KMS-11 (cell line): ENCODE data around the gene OXCT2.
"Not testable (repeated sequence)": the region's sequence is repeated elsewhere in the genome, so short reads cannot be mapped to it uniquely, and the experiment has no call there.

Source experiments
- H2AFZ ChIP-seq: fragments of 200-600 bp; sonication (generic); 2 replicates; pipeline ENCODE4 v1.6.1; 2016; ENCODE audit warnings: antibody characterized with exemption, mixed run types, low read depth
- H3K27ac ChIP-seq: fragments of 200-600 bp; sonication (generic); 2 replicates; pipeline ENCODE4 v1.6.1; 2016; ENCODE audit warnings: mild to moderate bottlenecking, mixed run types
- H3K27me3 ChIP-seq: fragments of 200-600 bp; sonication (generic); 2 replicates; pipeline ENCODE4 v1.6.1; 2017; ENCODE audit warnings: mild to moderate bottlenecking, low read depth, mixed run types, moderate library complexity; ENCODE audit not compliant: insufficient read depth
- H3K36me3 ChIP-seq: fragments of 200-600 bp; sonication (generic); 2 replicates; pipeline ENCODE4 v1.6.1; 2017; ENCODE audit warnings: mild to moderate bottlenecking, mixed run types; ENCODE audit not compliant: insufficient read depth
- H3K4me1 ChIP-seq: fragments of 200-600 bp; sonication (generic); 2 replicates; pipeline ENCODE4 v1.6.1; 2016; ENCODE audit warnings: mild to moderate bottlenecking, low read depth, mixed run types; ENCODE audit not compliant: poor library complexity, severe bottlenecking
- H3K4me2 ChIP-seq: fragments of 200-600 bp; sonication (generic); 2 replicates; pipeline ENCODE4 v1.7.0; 2016; ENCODE audit warnings: mild to moderate bottlenecking, mixed run types
- H3K4me3 ChIP-seq: fragments of 200-600 bp; sonication (generic); IDR thresholded peaks from 2 replicates; pipeline ENCODE4 v1.6.1; 2017; ENCODE audit warnings: low read depth, low read length, mixed read lengths; ENCODE audit not compliant: insufficient read depth
- H3K79me2 ChIP-seq: fragments of 200-600 bp; sonication (generic); 2 replicates; pipeline ENCODE4 v1.6.1; 2016; ENCODE audit warnings: low read depth, mixed run types; ENCODE audit not compliant: insufficient read depth
- H3K9ac ChIP-seq: fragments of 200-600 bp; sonication (generic); 2 replicates; pipeline ENCODE4 v1.6.1; 2016; ENCODE audit warnings: mild to moderate bottlenecking, mixed run types
- H4K20me1 ChIP-seq: fragments of 200-600 bp; sonication (generic); 2 replicates; pipeline ENCODE4 v1.6.1; 2016; ENCODE audit warnings: mild to moderate bottlenecking, mixed run types; ENCODE audit not compliant: insufficient read depth
- CTCF ChIP-seq: fragments of 200-600 bp; sonication (generic); conservative IDR thresholded peaks from 2 replicates; pipeline ENCODE4 v1.6.1; 2017; ENCODE audit warnings: low read depth, mild to moderate bottlenecking, antibody characterized with exemption, low read length, moderate library complexity, mixed read lengths

The OXCT2 gene

DNA sequence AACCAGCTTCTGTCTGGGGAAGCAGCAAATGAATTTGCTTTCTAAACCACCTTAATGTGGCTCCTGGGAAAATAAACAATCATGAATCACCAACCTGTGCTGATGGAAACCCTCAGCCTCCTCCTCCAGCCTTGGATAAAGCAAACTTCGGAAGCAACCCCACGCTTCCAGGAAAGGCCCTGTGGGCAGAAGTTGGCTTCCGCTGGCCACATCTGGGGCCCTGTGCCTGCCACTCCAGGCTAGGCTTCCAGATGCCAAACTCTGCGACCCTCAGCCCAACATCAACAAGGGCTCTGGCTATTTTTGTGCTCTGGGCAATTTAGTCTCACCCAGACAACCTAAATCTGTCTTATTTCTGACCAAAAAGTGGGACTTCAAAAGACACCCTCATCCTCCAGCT is 6.2 kb upstream of the OXCT2 start:
- no peak overlapping the region for H3K9ac ChIP-seq
- no peak for TF ChIP-seq CTCF
- peaks cover 20% of the 10 kb centered on the region for H3K4me1 ChIP-seq
- no peak overlapping the region for H2AFZ ChIP-seq
- H3K4me3 ChIP-seq = no peak overlapping the region
- no peaks in the 10 kb centered on the region for H3K27me3 ChIP-seq
- H3K79me2 ChIP-seq = no peaks in the 10 kb centered on the region
- H3K27ac ChIP-seq = peak overlapping the region; percentile 73; the same call in 1 of the 2 replicates
- H4K20me1 ChIP-seq = no peaks in the 10 kb centered on the region
- H3K4me2 ChIP-seq = no peak overlapping the region
- no peaks in the 10 kb centered on the region for H3K36me3 ChIP-seq

GRCh38 chr1:39776886-39777285 is 5.7 kb upstream of the OXCT2 start:
- no peaks in the 10 kb centered on the region for H3K27me3 ChIP-seq
- no peak for TF ChIP-seq CTCF
- H4K20me1 ChIP-seq = no peaks in the 10 kb centered on the region
- H3K4me3 ChIP-seq = no peak overlapping the region
- H2AFZ ChIP-seq = peak overlapping the region; percentile 38; the same call in 1 of the 2 replicates
- peaks cover 20% of the 10 kb centered on the region for H3K4me1 ChIP-seq
- H3K79me2 ChIP-seq = no peaks in the 10 kb centered on the region
- H3K27ac ChIP-seq = peak overlapping the region; percentile 73
- peak overlapping the region; percentile 63; the same call in 1 of the 2 replicates for H3K4me2 ChIP-seq
- H3K9ac ChIP-seq = peak overlapping the region; percentile 37; the same call in 1 of the 2 replicates
- no peaks in the 10 kb centered on the region for H3K36me3 ChIP-seq

DNA sequence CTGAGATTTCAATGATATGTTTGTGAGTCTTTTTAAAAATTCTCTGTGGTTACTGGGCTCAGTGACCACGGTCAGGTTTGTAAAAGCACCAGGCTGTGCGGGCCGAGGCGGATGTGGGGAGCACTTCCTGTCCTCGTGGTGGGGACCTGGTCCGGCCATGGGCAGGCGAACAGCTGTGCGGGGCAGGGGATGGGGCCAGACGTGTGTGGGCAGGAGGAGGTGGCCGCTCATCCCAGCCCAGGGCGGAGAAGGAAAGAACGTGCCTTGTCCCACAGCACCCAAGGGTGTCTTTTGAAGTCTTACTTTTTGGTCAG is 5.2 kb upstream of the OXCT2 start:
- Histone ChIP-seq H3K4me2 (peak overlapping the region; percentile 63; the same call in 1 of the 2 replicates), H3K79me2 (no peaks in the 10 kb centered on the region), H3K27me3 (no peaks in the 10 kb centered on the region), H3K4me1 (peaks cover 20% of the 10 kb centered on the region), H3K27ac (peak overlapping the region; percentile 73), H4K20me1 (no peaks in the 10 kb centered on the region), H2AFZ (peak overlapping the region; percentile 38; the same call in 1 of the 2 replicates), H3K9ac (peak overlapping the region; percentile 37; the same call in 1 of the 2 replicates), H3K36me3 (no peaks in the 10 kb centered on the region), H3K4me3 (no peak overlapping the region)
- TF ChIP-seq CTCF = no peak

DNA sequence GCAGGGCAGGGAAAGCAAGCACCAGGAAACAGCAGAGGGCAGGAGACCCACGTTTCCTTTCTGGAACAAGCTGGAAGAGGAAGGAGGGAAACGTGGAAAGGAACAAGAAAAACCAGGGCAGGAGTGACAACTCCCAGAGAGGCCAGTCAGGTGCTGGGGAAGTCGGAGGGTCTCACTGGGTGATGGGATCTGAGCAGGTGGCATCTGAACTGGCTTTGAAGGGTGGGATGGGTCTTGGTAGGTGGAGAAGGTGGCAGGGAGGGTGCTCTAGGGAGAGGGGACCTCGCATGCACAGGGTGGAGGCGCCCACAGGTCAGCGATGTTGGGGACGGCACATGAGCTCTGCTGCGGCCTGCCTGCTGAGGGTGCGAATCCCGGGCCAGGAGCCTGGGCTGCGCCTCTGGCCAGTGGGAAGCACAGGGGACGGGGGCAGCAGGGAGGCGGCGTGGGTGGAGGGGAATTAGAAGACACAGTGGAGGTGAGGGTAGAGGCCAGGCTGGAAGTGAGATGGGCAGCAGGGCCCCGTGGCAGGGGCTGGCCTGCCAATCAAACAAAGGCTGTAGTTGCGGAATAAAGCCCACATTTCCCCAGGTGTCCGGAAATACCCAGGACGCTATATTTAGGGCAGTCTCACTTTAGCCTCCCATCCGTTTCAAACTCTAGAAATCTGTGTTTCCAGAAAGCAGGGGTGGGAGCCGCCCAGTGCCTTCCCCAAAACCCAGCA is 4.7 kb upstream of the OXCT2 start:
- H4K20me1 ChIP-seq, H3K4me3 ChIP-seq, H3K27me3 ChIP-seq, H3K36me3 ChIP-seq, H3K79me2 ChIP-seq: not testable (repeated sequence)
- H3K4me2 ChIP-seq = peak overlapping the region; percentile 63; the same call in 1 of the 2 replicates
- H3K9ac ChIP-seq = peak overlapping the region; percentile 37; the same call in 1 of the 2 replicates
- H3K27ac ChIP-seq = peak overlapping the region; percentile 73
- H3K4me1 ChIP-seq = peaks cover 20% of the 10 kb centered on the region
- peak overlapping the region; percentile 38; the same call in 1 of the 2 replicates for H2AFZ ChIP-seq

GRCh38 chr1:39775141-39775540 is 4.0 kb upstream of the OXCT2 start:
- H3K4me3 ChIP-seq, H3K79me2 ChIP-seq, H3K36me3 ChIP-seq, H3K4me2 ChIP-seq, H2AFZ ChIP-seq, H4K20me1 ChIP-seq, H3K27me3 ChIP-seq, H3K9ac ChIP-seq: not testable (repeated sequence)
- H3K4me1 ChIP-seq = peaks cover 20% of the 10 kb centered on the region
- peak overlapping the region; percentile 73; the same call in 1 of the 2 replicates for H3K27ac ChIP-seq

DNA sequence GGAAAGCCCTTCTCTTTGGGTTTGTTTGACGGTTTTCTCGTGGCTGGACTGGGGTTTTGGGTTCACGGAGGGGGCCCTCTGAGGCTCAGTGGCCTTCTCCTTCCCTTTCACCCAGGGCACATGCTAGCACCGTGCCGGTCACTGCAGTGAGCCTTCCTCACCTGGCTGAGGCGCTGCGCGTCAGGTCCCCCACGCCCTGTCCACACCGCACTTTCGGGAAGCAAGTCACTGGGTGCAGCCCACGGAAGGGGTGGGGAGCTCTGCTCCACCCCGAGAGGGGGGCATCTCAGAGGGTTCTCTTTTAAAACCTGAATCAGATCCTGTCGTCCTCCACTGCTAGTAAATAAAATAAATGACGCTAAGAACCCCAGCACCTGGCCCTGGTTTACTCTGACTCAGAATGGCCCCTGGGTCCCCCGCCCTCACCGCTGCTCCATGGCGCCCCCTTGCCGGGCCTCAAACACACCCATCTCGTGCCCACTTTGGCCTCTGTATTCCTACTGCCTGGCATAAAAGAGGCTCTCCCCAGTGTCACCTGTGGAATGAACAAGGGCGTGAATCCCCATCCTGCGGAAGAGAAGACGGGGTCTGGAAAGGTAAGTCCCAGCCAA is 2.3 kb upstream of the OXCT2 start:
- H3K9ac ChIP-seq, H3K36me3 ChIP-seq, H3K27ac ChIP-seq, H2AFZ ChIP-seq, H4K20me1 ChIP-seq, H3K79me2 ChIP-seq, H3K4me3 ChIP-seq, H3K4me2 ChIP-seq, H3K27me3 ChIP-seq: not testable (repeated sequence)
- H3K4me1 ChIP-seq = peaks cover 20% of the 10 kb centered on the region

DNA sequence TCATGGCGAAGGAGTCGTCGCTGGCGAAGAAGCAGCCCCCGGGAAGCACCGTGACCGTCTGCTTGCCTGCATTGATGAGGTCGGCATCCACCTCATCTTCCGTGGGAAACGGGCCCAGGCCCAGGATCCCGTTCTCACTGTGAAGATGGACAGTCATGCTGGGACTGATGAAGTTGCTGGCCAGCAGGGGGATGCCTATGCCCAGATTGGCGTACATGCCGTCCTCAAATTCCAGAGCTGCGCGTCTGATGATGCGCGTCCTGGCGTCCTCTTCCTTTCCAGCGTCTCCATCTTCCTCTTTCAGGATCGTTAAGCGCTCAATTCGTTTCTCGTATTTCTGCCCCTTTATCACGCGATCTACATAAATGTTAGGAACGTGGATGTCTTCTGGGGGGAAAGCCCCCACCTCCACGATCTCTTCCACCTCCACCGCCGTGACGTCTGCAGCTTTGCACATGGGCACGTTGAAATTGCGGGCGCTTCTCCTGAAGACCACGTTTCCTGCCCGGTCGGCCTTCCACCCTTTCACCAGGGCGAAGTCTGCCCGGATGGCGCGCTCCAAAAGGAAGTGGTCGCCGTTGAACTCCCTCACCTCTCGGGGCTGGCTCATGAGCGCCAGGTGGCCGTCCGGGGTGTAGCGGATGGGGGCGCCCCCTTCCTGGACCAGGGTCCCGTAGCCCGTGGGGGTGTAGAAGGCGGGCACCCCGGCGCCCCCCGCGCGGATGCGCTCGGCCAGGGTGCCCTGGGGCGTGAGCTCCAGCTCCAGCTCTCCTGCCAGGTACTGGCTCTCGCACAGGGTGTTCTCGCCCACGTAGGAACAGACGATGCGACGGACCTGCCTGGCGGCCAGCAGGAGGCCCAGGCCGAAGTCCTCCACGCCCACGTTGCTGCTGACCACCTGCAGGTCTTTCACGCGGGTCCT is 787 bp downstream of the OXCT2 start:
- H3K27ac ChIP-seq, H3K9ac ChIP-seq, H3K4me3 ChIP-seq, H3K4me1 ChIP-seq, H2AFZ ChIP-seq, H3K79me2 ChIP-seq, H3K4me2 ChIP-seq, H3K27me3 ChIP-seq, H3K36me3 ChIP-seq, H4K20me1 ChIP-seq: not testable (repeated sequence)
